K562 (cell line): ENCODE data around the gene SLC12A3. TPM values are rescaled to one million over a fixed set of nuclear protein-coding genes. Genes with fewer than 3 reads are reported as not detected.

Source experiments
- GATA2 ChIP-seq: sonication (generic); formaldehyde crosslinking; IDR thresholded peaks from 2 replicates; pipeline ENCODE4 v1.4.0; 2020; ENCODE audit warnings: mild to moderate bottlenecking, missing genetic modification reagents
- MCM2 ChIP-seq: fragments of 450-650 bp; IDR thresholded peaks from 2 replicates; pipeline ENCODE4 v1.6.1; 2017; ENCODE audit warnings: low read depth, mild to moderate bottlenecking
- MEIS2 ChIP-seq: fragments of 450-650 bp; IDR thresholded peaks from 2 replicates; pipeline ENCODE4 v1.6.1; 2014; ENCODE audit warnings: mild to moderate bottlenecking; ENCODE audit not compliant: partially characterized antibody
- MIER1 ChIP-seq: fragments of 450-650 bp; IDR thresholded peaks from 2 replicates; pipeline ENCODE4 v1.6.1; 2016; ENCODE audit warnings: antibody characterized with exemption, mild to moderate bottlenecking, low read depth
- MTA1 ChIP-seq: fragments of 450-650 bp; IDR thresholded peaks from 2 replicates; pipeline ENCODE4 v1.6.1; 2017; ENCODE audit warnings: borderline replicate concordance
- PHB2 ChIP-seq: fragments of 450-650 bp; IDR thresholded peaks from 2 replicates; pipeline ENCODE4 v1.6.1; 2017; ENCODE audit warnings: low read depth
- ZNF175 ChIP-seq: fragments of 200-800 bp; sonication (Bioruptor generic); IDR thresholded peaks from 2 replicates; pipeline ENCODE4 v1.6.1; 2016; ENCODE audit warnings: low read depth, mild to moderate bottlenecking, missing genetic modification characterization, missing compliant biosample characterization
- ZNF354B ChIP-seq: fragments of 250-450 bp; sonication (Bioruptor Pico); IDR thresholded peaks from 2 replicates; pipeline ENCODE4 v1.4.0; 2020
- ZNF695 ChIP-seq: fragments of 450-650 bp; formaldehyde crosslinking; IDR thresholded peaks from 2 replicates; pipeline ENCODE4 v1.4.0; 2020; ENCODE audit warnings: mild to moderate bottlenecking, moderate library complexity
- polyA plus RNA-seq, 8 experiments: library from polyadenylated mRNA; depleted of rRNA in 4 of 8; stranded (reverse) in 5 of 8; unstranded in 3 of 8; fragments of >200 nt; fragmentation: Nextera tagmentation in 2 of 8; fragmentation: Illumina TruSeq in 1 of 8; extraction: Ambion mirVana in 2 of 8; extraction: Trizol in 1 of 8; gene quantifications; 2 replicates each; pipeline versions ENCODE4 v1.2.1 to v1.2.3, GENCODE V29; 2011 to 2014; ENCODE audit warnings: inconsistent platforms in 1 of 8, missing spikeins in 1 of 8
- total RNA-seq, 7 experiments: library from RNA; depleted of rRNA in 6 of 7; stranded (reverse); fragments of >200 nt in 6 of 7; fragmentation: Illumina TruSeq in 2 of 7; extraction: Trizol in 2 of 7; gene quantifications; 2 replicates each; pipeline versions ENCODE4 v1.2.1 to v1.2.3, GENCODE V29; 2011 to 2021; ENCODE audit warnings: low replicate concordance in 1 of 7
- TF ChIP-seq, protein P1 (sequence below): fragments of 450-650 bp; IDR thresholded peaks from 2 replicates; pipeline ENCODE4 v1.6.1; 2018; ENCODE audit not compliant: partially characterized antibody

The SLC12A3 gene
- total and polyA plus RNA-seq, 9 of the 15 experiments (the other 6 are each of a cell fraction or from before 2014, with no cell fraction given), result not detected

DNA sequence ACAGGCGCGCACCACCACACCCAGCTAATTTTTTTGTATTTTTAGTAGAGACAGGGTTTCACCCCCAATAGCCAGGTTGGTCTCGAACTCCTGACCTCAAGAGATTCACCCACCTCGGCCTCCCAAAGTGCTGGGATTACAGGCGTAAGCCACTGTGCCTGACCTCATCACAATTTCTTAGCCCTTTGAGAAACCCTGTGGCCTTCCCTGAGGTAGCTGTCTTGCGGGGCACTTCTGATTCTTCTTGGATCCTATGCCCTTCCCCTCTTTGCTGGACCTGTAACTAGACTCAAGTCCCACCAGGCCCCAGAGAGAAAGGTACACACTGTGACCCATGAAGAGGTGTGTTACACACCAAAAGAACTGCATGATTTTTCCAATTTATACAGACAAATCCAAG, 83.2 kb downstream of the SLC12A3 start (continued):
- TF ChIP-seq ZNF175 (no peak), MEIS2 (no peak), PHB2 (no peak), GATA2 (CRISPR knock-in tag) (no peak), ZNF354B (CRISPR knock-in tag) (no peak), MTA1 (no peak), MCM2 (no peak), ZNF695 (no peak), MIER1 (no peak)
- TF ChIP-seq, protein P1, sequence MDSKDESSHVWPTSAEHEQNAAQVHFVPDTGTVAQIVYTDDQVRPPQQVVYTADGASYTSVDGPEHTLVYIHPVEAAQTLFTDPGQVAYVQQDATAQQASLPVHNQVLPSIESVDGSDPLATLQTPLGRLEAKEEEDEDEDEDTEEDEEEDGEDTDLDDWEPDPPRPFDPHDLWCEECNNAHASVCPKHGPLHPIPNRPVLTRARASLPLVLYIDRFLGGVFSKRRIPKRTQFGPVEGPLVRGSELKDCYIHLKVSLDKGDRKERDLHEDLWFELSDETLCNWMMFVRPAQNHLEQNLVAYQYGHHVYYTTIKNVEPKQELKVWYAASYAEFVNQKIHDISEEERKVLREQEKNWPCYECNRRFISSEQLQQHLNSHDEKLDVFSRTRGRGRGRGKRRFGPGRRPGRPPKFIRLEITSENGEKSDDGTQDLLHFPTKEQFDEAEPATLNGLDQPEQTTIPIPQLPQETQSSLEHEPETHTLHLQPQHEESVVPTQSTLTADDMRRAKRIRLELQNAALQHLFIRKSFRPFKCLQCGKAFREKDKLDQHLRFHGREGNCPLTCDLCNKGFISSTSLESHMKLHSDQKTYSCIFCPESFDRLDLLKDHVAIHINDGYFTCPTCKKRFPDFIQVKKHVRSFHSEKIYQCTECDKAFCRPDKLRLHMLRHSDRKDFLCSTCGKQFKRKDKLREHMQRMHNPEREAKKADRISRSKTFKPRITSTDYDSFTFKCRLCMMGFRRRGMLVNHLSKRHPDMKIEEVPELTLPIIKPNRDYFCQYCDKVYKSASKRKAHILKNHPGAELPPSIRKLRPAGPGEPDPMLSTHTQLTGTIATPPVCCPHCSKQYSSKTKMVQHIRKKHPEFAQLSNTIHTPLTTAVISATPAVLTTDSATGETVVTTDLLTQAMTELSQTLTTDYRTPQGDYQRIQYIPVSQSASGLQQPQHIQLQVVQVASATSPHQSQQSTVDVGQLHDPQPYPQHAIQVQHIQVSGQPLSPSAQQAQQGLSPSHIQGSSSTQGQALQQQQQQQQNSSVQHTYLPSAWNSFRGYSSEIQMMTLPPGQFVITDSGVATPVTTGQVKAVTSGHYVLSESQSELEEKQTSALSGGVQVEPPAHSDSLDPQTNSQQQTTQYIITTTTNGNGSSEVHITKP, result no peak
